NCI-H510A (cell line): Measurements from ENCODE around the gene NEBL.

Experiments
- DNase-seq: peaks from one replicate; lab custom pipeline; 2025; lab: John Stamatoyannopoulos, UW

Gene NEBL

DNA sequence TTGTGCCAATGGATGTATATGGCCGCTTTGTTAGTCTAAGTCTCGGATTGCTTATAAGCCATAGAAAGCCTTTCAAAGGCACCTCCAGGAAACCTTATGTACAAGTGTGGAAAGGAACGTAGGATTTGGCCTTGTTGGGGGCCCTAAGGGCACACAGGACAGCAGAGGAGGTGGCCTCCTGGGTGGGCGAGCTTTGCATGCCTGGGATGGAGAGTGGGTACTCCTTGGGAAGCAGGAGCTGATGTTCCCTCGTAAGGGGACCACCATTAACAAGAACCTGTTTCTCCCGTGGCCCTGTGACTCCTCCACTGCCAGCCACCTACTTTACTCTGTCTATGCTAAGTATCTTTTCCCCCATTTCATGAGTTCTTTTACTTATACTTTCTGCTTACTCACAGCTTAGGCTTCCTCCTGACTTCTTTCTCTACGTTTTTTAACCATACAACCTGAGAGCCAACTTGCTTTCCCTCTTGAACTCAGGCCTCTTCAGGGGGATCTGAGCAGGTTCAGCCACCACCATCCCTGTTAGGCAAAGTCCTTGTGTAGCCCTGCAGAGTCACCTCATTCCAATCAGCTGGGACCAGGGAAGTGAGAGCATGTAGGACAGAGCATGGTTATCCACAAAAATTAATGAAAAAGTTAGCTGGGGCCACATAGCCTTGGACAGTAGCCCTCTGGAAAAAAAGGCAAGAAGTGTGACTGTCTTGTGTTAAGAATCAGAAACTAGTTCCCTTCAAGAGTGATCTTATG is 118.9 kb downstream of the NEBL start:
- no peak for DNase-seq

DNA sequence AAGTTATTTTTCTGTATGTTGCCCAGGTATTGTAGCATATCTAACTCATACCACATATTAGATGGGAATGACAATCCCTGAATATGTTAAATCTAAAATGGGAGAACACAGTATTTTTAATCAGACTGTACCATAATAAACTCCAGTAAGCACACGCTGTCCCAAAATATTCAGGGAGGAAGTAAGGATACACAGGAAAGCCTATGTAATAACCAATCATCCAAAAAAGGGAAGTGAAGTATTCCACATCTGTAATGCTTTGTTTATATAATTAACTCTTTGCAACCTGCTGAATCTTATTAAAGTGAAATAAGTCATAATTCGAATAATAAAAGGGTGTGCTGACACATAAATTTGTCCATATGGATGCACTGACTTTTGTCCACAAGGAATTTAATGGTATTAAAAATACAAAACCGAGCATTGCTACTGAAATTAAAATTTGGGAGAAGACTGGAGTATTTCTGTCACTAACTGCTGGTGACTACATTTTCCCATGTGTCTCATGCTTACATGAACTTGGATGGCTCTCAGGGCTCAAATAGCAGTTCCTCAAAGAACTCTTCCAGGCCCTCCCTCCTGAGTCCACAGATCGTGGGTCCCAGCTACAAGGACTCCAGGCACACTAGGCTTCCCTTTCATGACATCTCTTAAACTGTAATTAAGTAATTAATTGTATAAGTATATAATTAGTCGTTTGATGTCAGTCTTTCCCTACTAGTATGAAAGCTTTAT is 120.6 kb downstream of the NEBL start:
- no peak for DNase-seq

DNA sequence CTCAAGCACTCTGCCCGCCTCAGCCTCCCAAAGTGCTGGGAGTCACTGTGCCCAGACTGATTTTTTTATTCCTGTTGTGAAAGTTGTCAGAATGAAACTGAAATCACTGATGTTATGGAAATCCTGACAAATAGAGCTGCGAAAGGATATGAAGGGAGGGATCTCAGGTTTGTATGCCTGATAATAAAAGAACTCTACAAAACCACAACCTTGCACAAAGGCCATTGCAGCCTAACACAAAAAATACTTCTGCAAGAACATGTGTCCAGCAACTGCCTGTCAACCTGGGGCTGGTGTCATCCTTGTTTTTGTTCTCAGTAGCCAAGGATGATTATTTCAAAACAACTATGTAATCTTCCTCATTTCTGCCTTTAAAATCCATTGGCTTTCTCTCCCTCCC is 126.1 kb downstream of the NEBL start:
- DNase-seq: no peak

DNA sequence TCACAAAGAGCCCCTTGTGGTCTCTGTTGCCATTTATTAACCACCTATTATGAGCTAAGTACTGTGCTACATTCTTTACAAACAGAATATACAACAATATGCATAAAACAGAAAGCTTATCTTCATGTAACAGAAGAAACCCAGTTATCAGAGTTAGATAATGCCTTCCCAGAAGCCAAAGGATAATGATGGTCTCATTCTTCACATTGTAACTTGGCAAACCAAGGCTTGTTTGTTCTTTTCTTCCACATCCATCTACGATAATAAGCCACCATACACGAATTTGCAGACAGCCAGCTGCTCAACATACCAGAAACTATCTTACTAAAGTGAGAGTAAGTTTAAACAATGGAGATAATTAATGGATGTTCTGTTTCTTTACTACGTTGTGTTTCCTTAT is 127.6 kb downstream of the NEBL start:
- no peak for DNase-seq

DNA sequence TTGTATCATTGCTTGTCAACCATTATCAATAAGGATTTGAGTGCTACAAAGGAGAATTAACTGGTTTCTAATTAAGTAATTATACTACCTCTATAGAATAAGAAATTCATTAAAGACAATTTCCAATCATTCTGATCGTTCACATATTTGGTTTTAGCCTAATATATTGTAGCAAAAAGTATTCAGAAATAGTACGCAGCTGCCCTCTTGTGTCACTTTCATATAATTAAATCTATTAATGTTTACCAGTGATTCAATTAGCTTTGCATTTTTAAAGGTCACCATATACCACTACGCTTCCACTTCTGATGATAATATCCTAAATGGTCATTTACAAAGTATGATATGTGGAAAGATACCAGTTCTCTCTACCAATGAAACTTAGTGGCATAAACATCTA is 128.3 kb downstream of the NEBL start:
- DNase-seq: no peak

DNA sequence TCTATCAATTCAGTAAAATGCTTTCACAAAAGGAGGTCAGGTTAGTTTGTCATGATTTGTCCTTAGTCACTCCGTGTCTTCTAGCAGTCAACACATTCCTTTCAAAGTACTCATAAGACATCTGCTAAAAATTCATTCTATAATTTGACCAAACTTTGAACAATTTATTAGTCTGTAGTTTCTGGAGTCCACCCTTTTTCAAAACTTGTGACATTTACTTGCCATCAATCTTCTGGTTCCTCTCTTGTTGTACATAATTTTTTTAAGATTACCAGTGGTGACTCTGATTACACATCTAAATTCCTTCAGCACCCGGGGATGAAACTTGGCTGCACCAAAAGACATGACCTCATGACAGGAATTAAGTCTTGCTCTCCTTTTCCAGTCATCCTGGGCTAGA is 130.1 kb downstream of the NEBL start:
- DNase-seq: no peak

DNA sequence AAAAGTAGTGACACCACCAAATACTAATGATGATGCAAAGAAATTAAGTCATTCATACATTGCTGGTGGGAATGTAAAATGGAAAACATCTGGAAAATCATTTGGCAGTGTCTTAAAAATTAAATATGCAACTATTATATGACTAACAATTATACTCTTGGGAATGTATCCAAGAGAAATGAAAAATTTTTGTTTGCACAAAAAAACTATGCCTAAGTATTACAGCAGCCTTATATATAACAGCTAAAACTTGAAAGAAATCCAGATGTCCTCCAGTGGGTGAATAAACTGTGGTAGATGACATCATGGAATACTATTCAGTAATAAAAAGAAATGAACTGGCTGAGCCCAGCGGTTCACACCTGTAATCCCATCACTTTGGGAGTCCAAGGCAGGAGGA is 132.0 kb downstream of the NEBL start:
- DNase-seq: no peak

DNA sequence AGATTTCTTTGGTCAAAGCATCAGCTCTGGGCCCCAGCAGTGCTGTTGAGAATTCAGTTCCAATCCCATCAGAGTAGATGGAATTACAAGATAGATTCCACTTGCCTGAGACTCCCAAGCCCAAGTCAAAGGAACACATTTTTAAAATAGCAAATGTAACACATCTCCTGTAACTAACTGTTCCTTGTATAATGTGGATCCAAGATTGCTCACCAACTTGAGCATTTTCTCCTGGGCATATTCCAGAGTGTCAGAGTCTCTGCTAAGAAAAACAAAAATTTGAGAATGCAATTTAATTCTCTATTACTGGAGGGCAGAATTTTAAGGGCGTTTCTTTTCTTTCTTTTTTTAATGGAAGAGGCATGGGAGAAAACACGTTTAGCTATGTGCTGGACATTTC is 136.7 kb downstream of the NEBL start:
- no peak for DNase-seq

DNA sequence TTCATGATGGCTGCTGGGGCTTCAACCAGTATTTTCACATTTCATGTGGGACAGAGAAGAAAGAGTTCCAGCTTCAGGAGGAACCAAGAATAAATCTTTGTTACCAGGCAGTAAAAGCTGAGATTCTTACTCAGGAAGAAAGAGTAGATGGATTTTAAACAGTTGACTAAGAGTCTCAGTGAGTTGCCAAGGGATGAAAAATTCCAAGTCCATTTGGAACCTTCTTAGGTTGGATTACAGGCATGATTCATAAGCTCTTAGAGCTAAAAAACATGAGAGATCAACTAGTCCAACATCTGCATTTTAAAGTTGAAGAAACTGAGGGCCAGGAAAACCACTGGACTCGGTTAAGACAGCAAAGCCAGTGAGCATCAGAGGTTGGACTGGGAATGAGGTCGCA is 148.6 kb downstream of the NEBL start:
- no peak for DNase-seq

DNA sequence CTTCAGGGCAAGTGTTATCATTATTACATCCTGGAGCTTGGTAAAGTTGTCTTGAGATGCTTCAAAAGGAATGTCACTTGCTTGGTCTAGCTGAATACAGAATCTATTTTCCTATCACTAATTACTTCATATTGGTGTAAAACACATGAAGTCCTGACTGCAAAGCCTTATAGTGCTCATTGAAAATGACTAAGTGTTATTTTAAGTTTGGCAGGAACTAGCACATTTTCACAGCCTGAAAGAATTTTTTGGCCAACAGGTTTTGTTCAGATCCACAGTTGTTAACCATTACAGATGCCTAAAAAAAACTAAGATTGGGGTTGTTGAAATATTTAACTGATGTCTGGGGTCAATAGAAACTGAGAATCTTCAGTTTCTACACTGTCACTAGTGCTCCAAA is 149.3 kb downstream of the NEBL start:
- no peak for DNase-seq

DNA sequence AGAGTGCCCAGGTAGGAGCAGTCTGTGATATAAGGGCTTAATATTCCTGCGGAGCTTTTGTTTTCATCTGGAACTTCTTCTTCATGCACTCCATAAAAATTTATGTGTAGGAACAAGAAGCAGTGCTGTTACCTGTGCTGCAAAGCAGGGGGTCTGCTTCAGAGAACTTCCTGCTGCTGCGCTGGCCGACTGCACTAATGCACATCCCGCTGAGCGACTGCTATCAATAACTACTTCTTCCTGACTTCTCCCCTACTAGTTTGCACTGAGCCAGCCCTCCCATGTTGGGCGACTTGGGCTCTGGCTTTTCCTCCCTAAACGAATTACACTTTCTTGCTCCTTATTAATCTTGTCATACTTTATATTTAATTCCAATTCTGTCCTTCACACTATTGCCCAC is 150.3 kb downstream of the NEBL start:
- no peak for DNase-seq

DNA sequence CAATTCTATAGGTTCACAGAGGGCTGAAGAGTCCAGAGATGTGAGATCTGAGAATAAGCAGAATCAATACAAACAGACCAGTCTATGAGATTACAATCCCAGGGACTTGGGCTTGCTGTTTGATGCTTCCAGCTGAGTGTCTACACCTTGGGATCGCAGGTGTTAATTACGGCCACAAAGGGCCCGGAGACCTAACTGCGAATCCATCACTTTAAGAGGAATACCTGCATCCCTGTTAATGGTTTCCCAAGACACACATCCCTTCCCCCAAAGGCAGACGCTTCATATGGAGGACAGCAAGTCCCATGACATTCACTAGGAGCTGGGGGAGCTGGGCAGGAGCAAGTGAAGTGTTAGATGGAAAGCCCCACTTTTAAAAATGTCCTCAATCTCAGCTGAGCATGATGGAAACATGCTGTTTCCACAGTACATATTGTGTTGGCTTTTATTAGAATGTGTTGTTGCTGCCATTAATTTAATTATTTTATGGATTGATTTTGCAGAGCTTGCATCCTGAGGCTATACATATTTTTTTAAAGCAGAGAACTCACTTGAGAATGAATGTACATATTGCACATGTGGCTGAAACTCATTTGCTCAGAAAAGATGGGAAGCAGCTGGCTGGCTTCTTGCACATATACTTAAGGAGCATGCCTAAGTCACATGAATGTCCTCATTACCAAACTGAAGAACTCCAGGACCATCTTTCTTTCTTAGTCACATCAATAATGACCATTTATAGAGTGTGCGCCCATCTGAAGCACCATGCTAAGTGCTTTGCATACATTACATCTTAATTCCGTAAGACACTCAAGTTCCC is 151.3 kb downstream of the NEBL start:
- DNase-seq: no peak

DNA sequence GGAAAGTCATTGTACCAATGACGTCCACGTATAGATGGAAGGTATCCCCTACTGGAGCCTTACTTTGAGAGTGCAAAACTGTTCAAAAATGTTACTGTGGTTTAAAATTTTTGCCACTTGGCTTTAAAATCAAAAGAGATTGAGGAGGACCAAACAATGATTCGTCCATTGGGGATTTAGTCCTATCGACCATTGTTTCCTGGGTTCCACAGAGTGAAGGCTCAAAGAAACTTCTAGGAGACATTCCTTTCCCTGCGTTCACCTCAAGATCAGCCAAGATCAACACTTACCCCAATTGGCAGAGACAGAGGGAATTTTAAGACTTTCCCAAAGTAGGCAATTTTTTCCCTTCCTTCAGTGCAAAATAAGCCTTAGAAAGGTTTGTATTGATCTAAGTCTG is 152.3 kb downstream of the NEBL start:
- no peak for DNase-seq

DNA sequence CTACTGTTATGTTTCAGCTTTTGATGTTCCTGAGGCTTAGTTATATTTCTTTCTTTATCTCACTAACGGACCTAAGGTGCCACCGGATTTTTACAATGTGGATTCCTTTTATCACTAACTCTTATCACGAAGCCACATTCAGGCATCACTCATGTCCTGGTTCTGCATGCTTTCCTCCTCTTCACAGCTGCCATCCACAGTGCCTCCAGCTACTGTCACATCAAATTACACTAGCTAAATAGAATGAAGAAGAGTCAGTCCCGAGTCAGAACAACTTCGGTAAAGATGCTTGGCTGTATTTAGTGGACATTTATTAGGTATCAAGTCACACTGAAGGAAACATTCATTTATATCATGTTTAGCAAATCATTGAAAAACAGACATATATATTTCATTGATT is 153.2 kb downstream of the NEBL start:
- DNase-seq: no peak

DNA sequence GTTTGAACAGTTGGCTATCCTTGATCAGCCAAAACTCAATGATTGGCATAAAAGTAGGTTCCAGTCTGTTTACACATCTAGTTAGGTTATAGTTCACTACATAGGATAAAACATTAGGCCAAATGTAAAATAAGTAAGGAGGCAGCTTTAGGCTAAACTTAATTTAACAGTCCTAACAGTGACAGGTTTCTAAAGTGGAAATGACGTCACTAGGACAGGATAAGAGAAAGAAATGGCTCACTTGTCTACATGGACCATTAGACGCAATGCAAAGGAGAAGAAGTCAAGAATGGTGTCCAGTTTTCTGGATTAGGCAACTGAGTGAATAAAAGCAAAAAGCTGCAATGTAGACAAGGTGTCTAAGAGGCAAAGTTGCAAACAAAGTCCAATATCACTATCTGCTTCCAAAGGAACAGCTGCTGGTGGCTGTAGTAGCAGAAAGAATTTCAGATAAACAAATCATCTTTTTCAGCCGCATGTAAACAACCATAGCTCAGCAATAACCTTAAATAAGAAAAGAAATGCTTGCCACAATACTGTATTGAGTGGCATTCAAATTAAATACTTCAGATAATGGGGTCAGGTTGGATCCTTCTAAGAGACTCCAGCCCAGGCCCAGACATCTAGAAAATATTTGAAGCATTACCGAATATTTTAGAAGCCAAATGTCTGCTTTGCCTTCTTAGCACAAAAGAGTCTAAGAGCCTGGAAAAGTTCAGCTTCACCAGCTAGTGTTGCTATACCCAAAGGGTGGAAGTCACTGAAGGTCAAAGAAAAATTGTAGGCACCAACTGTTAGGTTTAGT is 154.2 kb downstream of the NEBL start:
- no peak for DNase-seq

DNA sequence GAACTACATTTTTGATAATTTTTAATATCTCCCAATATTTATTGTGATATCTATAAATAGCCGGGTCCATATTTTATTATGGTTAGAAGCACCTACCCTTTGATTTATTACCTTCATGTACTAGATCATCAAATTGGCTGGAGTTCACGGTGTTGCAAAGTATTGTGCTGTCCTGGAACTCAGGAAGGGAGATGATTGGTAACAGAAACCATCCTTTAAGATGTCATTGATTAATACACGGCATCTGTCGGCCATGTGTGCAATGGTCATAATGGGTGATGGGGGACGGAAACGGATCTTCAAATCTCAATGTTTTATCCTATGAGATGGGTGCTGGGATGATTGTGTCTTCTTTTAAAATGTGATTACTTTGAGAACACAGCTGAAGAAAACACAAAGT is 157.0 kb downstream of the NEBL start:
- DNase-seq: no peak

DNA sequence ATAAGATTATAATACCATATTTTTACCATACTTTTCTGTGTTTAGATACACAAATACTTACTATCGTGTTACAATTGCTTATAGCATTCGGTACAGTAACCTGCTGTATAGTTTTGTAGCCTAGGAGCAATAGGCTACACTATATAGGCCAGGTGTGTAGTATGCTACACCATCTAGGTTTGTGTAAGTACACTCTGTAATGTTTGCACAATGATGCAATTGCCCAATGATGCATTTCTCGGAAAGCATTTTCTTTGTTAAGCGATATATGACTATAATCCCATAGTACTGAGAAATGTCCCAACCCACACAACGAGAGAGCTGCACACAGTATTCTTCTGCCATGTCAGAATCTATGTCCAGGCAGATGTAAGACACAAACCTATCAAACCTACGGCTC is 160.0 kb downstream of the NEBL start:
- no peak for DNase-seq
